ENCODE results near the gene ARFGEF2. TPM values are rescaled to one million over a fixed set of nuclear protein-coding genes. Genes with fewer than 3 reads are reported as not detected.
A peak's percentile ranks its signal among the peaks of the same experiment; 100 is the strongest.
"Not testable (repeated sequence)": the region's sequence is repeated elsewhere in the genome, so short reads cannot be mapped to it uniquely, and the experiment has no call there.

ARFGEF2 gene
- total RNA-seq, 1 experiment from 2014 or later, result 95.5 TPM

DNA sequence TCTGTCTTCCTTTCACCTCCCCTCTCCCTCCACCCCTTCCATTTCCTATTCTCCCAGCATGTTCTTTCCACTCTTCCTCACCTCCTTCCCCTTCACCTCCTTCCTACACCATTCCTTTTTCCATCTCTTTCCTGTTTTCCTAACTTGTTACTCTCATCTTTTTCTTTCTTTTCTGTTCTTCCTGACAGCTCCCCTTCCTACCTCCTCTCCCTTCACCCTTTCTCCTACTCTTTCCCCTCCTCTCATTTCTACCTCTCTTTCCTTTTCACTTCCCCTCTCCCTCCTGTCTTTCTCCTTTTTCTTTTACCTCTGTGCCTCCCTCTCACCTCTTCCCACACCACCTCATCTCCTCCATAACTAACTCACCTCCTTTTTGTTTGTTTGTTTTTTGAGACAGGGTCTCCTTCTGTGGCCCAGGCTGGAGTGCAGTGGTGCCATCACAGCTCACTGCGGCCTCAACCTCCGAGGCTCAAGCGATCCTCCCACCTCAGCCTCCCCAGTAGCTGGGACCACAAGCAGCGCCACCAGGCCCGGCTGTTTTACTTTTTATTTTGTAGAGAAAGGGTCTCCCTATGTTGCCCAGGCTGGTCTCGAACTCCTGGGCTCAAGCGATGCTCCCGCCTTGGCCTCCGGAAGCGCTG, 864 bp upstream of the ARFGEF2 start:
- DNase-seq (ENCODE audit: low read depth, low spot score), result no peak
- in situ Hi-C loops (cut with HindIII; ENCODE audit: low pct_unique_long_range_greater_than_20kb, low sequenced_read_pairs), result no loop called here

DNA sequence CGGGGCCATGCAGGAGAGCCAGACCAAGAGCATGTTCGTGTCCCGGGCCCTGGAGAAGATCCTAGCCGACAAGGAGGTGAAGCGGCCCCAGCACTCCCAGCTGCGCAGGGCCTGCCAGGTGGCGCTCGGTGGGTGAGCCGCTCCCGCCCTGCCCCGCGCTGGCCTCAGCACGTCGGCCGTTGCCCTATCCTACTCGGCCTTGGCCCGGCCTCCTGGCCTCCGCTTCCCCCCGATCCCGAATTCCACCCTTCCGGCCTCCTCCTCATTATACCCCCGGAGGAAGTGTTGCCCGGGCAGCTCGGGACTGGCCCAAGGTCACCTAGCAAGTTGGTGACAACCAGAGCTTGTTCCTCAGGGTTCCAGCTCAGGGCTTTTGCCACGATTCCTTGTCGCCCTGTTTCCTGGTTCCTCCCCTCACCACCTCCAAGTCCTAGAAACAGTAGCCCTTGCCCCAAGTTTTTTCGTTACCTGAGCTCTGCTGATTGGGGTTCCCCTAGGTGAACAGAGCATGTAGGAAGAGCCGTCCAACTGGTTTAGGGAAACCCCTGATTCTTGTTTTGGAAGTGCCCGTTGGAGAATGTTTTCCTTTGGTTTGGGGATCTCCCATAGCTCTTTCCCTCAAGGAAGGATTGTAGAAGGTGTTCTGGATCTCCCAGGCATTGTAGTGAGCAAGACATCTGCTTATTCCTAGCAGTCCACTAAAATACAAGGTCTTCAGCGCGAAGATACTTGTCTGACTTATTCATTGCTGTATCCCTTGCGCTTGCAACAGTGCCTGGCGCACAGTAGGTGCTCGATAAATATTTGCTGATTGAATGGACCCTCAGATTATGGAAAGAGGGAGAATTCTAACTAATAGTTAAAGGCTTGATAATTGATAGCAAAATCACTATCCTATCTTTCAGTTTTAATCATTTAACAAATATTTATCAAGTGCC, 641 bp downstream of the ARFGEF2 start:
- in situ Hi-C loops (cut with HindIII; ENCODE audit: low pct_unique_long_range_greater_than_20kb, low sequenced_read_pairs), result no loop called here
- DNase-seq (ENCODE audit: low read depth, low spot score), result peak; percentile 46

DNA sequence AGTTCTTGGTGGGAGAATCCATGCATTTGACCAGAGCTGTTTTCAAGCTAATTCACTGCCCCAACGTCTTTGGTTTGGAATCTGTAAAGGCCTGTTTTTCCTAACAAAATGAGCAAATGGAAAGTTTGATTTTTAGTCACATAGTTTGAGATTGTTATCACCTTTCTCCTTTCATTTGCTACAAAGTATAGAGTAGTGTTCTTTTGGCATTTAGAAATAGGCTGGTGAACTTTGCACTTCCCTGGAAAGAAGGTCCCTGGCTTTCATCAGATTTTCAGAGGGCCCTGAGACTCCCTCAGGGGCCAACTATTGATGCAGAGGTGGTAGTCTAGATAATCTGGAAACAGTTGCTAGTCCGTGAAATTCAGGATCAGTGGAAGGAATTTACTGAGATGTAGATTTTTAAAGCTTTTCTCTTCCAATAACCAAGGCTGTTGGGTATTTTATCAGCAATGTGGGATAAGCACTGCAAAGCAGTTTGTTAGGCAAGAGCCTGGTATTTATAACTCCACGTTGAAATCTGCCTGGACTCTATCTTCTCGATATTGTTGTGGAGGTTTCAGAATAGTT, 1.7 kb downstream of the ARFGEF2 start:
- no peak for DNase-seq (ENCODE audit: low read depth, low spot score)
- in situ Hi-C loops (cut with HindIII; ENCODE audit: low pct_unique_long_range_greater_than_20kb, low sequenced_read_pairs), result no loop called here

DNA sequence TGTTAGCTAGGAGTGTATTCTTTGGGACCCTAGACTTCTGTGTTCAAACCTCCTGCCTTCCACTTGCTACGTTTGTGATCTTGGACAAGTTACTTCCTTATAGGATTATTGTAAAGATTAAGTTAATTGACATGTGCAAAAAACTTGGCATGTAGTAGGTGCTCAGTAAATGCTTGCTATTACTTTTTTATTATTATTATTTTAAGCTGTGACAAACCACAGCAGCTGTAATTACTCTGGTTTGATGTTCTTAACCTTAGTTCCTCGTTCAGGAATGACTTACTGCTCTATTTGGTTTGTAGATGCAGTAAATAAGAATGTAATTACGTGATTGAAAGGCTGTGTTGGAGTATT, 3.2 kb downstream of the ARFGEF2 start:
- no peak for DNase-seq (ENCODE audit: low read depth, low spot score)
- in situ Hi-C loops (cut with HindIII; ENCODE audit: low pct_unique_long_range_greater_than_20kb, low sequenced_read_pairs), result no loop called here

DNA sequence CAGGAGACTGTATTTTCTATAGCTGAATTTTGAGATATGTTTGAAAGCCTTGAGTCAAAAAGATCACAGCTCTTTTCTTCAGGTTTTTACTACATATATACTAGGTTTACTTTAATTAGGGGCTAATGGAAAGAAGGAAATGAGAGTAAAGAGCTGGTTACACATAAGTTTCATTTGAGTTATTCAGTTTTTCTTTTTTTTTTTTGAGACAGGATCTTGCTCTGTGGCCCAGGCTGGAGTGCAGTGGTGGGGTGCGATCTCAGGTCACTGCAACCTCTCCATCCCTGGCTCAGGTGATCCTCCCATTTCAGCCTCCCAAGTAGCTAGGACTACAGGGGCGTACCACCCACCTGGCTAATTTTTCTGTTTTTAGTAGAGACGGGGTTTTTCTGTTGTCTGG, 4.8 kb downstream of the ARFGEF2 start:
- in situ Hi-C loops (cut with HindIII; ENCODE audit: low pct_unique_long_range_greater_than_20kb, low sequenced_read_pairs), result no loop called here
- DNase-seq (ENCODE audit: low read depth, low spot score), result no peak

DNA sequence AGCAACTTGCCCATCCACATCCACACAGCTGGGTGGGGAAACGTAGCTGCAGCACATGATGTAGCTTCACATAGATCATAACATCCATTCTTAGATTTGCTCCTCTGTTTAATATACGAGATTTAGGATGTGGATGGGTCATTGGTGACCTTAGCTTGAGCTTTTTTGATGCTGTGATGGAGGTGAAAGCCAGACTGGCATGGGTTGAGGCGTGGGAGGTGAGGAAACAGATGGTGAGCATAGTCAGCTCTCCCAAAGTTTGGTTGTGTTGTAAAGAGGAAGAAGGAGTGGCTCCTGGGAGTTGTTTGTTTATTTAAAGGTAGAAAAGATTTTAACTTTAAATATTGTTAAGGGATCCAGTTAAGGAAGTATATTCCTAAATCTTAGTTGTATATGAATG, 5.3 kb downstream of the ARFGEF2 start:
- in situ Hi-C loops (cut with HindIII; ENCODE audit: low pct_unique_long_range_greater_than_20kb, low sequenced_read_pairs), result no loop called here
- DNase-seq (ENCODE audit: low read depth, low spot score), result no peak

DNA sequence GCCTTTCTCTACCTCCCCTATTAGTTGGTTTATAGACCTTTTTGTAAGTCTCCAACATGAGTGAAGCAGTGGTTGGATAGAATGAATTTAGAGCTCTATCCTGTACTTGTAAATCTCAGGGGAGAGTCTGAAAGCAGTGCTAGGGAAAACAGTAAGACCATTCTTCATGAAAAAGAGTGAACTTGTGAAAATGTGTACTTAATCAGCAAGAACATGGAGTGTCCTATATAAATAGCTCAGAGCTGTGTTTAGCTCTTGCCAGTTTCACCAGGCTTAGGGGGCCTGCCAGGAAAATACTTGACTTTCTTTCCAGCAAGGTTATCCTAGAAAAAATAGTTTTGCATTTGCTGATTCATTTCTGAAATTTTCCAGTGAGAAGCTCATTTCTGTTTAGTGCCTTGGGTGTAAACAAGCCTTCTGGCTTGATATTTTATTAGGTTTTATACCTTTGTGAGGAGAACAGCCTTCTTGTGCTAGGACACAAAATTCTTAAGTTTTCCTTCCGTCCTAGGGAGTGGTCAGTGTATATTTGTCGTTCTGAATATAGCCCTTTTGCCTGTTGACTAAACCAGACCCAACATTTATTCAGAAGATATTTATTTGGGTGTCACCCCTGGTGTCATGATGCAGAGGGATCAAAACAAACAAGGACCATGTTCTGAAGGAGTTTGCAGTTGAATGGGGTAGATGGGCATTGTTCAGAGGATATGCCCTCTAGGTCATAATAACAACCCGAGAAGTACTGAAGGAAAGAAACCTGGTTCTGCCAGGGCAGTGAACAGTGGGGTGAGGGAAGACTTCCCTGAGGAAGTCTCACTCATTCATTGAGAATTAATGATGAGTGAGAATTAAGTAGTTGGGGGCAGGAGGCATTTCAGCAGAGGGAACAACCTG, 7.6 kb downstream of the ARFGEF2 start:
- in situ Hi-C loops (cut with HindIII; ENCODE audit: low pct_unique_long_range_greater_than_20kb, low sequenced_read_pairs), result no loop called here
- peak; percentile 96 for DNase-seq (ENCODE audit: low read depth, low spot score)

DNA sequence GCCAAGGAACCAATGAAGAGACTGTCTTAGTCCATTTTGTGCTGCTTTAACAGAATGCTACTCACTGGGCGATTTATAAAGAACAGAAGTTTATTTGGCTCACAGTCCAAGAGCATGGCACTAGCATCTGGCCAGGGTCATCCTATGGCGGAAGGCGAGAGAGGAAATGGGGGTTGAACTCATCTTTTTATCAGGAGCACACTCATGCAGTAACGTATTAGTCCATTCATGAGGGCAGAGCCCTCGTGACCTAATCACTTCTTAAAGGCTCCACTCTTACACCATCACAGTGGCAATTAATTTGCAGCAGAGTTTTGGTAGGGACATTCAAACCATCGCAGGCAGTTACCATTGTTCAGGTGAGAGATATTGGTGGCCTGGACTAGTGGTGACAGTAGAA, 8.5 kb downstream of the ARFGEF2 start:
- DNase-seq (ENCODE audit: low read depth, low spot score), result no peak
- in situ Hi-C loops (cut with HindIII; ENCODE audit: low pct_unique_long_range_greater_than_20kb, low sequenced_read_pairs), result no loop called here

DNA sequence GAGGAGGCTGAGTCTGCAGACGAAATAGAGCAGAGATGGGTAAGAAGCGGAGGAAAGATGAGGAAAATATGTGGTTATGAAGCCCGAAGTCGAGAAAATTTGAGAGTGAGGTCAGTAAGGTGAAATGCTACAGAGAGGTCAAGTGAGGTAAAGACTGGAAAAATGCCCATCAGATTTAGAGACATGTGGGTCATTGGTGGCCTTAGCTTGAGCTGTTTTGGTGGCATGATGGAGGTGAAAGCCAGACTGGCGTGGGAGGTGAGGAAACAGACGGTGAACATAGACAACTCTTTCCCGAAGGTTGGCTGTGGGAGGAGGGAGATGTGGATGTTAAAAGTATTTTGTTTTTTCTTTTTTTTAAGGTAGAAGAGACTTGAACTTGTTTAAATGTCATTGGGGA, 9.4 kb downstream of the ARFGEF2 start:
- in situ Hi-C loops (cut with HindIII; ENCODE audit: low pct_unique_long_range_greater_than_20kb, low sequenced_read_pairs), result no loop called here
- DNase-seq (ENCODE audit: low read depth, low spot score), result no peak

DNA sequence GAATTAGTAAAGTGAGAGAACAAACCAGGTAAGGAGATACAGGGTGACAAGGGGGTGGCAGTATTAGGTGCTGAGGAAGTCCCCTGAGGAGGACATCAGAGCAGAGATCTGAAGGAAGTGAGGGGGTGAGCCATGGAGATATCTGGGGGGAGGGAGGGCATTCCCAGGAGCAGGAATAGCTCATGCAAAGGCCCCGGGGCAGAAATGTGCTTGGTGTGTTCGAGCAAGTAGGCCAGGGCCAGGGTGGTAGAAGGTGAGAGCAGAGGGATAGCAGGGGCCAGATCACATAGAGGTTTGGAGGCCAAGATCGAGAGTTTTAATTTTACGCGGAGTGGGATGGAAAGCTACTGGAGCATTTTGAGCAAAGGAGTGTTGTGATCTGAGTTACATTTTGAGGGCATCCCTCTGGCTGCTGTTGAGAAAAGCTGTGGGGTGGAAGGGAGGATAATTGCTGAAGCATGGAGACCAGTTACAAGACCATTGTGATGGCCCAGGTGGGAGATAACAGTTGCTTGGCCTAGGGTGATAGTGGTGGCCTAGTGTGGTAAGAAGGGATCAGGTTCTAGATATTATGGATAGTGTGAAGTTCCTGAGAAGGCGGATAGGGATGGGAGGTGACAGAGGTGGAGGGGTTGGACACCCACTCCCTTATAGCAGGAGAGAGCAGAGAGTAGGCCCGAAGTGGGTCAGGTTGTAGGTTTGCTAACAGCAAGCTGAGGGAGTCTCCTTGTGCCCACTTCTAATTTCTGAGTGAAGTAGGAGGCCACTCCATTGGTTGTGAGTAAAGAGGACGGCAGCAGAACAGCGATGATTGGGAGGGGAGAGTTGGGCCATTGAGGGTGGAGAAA, 10.2 kb downstream of the ARFGEF2 start:
- DNase-seq (ENCODE audit: low read depth, low spot score), result no peak
- in situ Hi-C loops (cut with HindIII; ENCODE audit: low pct_unique_long_range_greater_than_20kb, low sequenced_read_pairs), result no loop called here

DNA sequence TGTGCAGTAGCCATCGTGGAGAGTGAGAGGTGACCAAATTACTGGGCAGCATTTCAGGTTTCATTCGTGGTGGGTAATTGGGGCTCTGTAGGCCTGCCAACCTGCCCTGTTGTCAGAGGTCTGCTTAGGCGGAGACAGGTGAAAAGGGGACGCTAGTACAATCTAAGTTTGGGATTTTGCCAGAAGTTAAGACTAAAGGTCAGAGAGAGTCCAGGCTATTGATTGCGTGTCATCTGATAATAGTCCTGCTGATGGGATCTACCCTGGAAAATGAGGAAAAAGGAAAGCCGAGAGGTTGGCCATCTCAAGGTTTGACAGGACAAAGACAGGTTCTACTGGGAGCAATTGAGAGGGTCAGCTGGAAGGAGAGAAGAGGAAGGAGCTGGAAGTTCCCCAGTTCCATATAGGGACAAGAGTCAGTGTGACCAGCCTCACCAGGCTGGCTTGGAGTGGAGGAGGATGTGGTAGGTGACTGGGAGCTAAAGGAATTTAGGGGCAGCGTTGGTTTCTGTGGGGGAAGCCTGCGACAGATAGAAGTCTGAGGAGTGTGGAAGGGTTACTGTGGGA, 10.9 kb downstream of the ARFGEF2 start:
- no peak for DNase-seq (ENCODE audit: low read depth, low spot score)

DNA sequence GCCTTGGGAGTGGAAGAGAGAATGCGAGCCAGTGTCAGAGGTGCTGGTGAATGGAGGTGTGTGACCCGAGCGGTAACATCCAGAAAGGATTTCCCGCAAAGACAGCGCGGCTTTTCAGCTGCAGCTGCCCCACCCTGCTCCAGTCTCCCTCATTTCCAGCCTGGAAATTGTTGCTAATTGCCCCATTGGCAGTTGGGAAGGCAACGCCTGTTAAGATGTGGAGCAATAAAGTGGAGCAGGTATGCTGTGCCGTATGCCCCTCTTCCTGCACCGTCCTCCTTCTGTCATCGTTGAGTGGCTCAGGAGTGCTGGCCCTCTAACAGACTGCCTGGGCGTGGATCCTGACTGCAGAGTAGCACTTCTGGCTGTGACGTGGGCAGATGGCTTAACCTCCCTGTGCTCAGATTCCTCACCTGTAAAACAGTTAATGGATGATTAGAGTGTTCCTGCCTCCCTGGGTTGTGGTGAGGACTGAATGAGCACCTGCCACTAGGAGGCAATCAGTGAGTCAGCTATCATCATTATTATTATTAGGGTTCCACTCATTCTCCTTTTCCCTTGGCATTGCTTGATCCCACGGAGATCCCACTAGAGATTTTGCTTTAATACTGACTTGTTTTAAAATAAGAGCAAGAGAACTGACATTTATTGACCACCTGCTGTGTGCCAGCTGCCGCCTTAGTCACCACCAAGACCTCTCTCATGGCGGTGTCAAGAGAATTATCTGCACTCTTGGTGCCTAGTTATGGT, 11.7 kb downstream of the ARFGEF2 start:
- DNase-seq (ENCODE audit: low read depth, low spot score), result no peak
- in situ Hi-C loops (cut with HindIII; ENCODE audit: low pct_unique_long_range_greater_than_20kb, low sequenced_read_pairs), result no loop called here

More for the DNA sequence above, 10.9 kb downstream of the ARFGEF2 start:
- in situ Hi-C loops (cut with HindIII; ENCODE audit: low pct_unique_long_range_greater_than_20kb, low sequenced_read_pairs), result no loop called here

DNA sequence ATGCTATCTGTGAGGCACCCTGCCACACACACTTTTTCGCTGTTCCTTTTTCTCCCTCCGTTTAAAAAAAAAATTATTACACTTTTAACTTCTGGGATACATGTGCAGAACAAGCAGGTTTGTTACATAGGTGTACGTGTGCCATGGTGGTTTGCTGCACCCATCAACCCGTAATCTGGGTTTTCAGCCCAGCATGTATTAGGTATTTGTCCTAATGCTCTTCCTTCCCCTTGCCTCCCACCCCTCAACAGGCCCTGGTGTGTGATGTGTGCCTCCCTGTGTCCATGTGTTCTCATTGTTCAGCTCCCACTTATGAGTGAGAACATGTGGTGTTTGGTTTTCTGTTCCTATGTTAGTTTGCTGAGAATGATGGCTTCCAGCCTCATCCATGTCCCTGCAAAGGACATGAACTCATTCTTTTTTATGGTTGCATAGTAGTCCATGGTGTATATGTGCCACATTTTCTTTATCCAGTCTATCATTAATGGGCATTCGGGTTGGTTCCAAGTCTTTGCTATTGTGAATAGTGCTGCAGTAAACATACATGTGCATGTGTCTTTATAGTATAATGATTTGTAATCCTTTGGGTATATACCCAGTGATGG, 12.9 kb downstream of the ARFGEF2 start:
- in situ Hi-C loops (cut with HindIII; ENCODE audit: low pct_unique_long_range_greater_than_20kb, low sequenced_read_pairs); DNase-seq (ENCODE audit: low read depth, low spot score): not testable (repeated sequence)

DNA sequence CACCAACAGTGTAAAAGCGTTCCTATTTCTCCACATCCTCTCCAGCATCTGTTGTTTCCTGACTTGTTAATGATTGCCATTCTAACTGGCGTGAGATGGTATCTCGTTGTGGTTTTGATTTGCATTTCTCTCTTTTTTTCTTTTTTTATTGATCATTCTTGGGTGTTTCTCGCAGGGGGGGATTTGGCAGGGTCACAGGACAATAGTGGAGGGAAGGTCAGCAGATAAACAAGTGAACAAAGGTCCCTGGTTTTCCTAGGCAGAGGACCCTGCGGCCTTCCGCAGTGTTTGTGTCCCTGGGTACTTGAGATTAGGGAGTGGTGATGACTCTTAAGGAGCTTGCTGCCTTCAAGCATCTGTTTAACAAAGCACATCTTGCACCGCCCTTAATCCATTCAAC, 13.5 kb downstream of the ARFGEF2 start:
- in situ Hi-C loops (cut with HindIII; ENCODE audit: low pct_unique_long_range_greater_than_20kb, low sequenced_read_pairs); DNase-seq (ENCODE audit: low read depth, low spot score): not testable (repeated sequence)

DNA sequence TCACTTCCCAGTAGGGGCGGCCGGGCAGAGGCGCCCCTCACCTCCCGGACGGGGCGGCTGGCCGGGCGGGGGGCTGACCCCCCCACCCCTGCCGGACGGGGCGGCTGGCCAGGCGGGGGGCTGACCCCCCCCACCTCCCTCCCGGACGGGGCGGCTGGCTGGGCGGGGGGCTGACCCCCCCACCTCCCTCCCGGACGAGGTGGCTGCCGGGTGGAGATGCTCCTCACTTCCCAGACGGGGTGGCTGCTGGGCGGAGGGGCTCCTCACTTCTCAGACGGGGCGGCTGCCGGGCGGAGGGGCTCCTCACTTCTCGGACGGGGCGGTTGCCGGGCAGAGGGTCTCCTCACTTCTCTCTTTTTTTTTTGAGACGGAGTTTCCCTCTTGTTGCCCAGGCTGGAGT, 14.7 kb downstream of the ARFGEF2 start:
- not testable (repeated sequence) for DNase-seq (ENCODE audit: low read depth, low spot score)

DNA sequence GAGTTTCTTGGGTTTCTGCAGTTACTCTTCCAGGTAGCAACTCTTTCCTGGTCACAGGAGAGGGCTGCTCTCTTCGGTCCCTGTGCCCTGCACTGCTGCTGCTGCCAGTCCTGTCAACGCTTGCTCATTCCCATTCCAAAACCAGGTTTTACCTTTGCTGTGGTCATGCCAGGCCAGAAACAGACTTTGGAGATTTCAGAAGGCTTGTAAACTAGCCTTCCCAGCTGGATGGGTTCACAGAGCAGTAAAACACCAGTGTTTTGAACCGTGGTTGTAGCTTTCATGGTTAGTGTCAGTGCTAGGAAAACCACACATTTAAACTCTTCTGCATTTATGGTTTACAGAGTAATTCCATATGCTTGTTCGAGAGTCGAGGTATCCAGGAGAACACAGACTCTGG, 16.2 kb downstream of the ARFGEF2 start:
- no peak for DNase-seq (ENCODE audit: low read depth, low spot score)
- in situ Hi-C loops (cut with HindIII; ENCODE audit: low pct_unique_long_range_greater_than_20kb, low sequenced_read_pairs), result no loop called here

More for the DNA sequence above, 14.7 kb downstream of the ARFGEF2 start:
- in situ Hi-C loops (cut with HindIII; ENCODE audit: low pct_unique_long_range_greater_than_20kb, low sequenced_read_pairs), result not testable (repeated sequence)
